DND-41 (cell line): ENCODE measurements around the gene ING1.

Experiments used
- ATAC-seq: fragments of 200-7000 bp; cut with Tn5 transposase; 3 replicates; pipeline ENCODE4 v1.9.1; 2021; ENCODE audit warnings: low read depth; ENCODE audit not compliant: insufficient read depth
- DNase-seq: peaks from one replicate; pipeline ENCODE4 v3.0.0-alpha.2; 2020
- H2AFZ ChIP-seq: 2 replicates; pipeline ENCODE4 v1.6.0; 2012; ENCODE audit warnings: low read depth, low read length
- H3K27ac ChIP-seq: 2 replicates; pipeline ENCODE4 v1.5.1; 2012; ENCODE audit warnings: low read length, inconsistent platforms
- H3K27me3 ChIP-seq: fragments of 200-600 bp; sonication (generic); 2 replicates; pipeline ENCODE4 v1.6.0; 2012; ENCODE audit warnings: low read length, mild to moderate bottlenecking, inconsistent platforms; ENCODE audit not compliant: insufficient read depth, poor library complexity
- H3K36me3 ChIP-seq: 2 replicates; pipeline ENCODE4 v1.5.1; 2012; ENCODE audit warnings: low read length, inconsistent platforms; ENCODE audit not compliant: insufficient read depth
- H3K4me1 ChIP-seq: 2 replicates; pipeline ENCODE4 v1.5.1; 2012; ENCODE audit warnings: mild to moderate bottlenecking, low read length; ENCODE audit not compliant: insufficient read depth
- H3K4me2 ChIP-seq: 2 replicates; pipeline ENCODE4 v1.6.0; 2012; ENCODE audit warnings: mild to moderate bottlenecking, moderate library complexity, low read length, inconsistent platforms; ENCODE audit not compliant: insufficient read depth
- H3K4me3 ChIP-seq, 2 experiments: fragments of 200-600 bp in 1 of 2; shearing (Covaris generic) in 1 of 2; 2 replicates each; pipeline ENCODE4 v1.5.1; 2012 to 2016; ENCODE audit warnings: inconsistent platforms in 2 of 2, low read length in 2 of 2, mild to moderate bottlenecking in 2 of 2, low read depth in 1 of 2, moderate library complexity in 1 of 2
- H3K79me2 ChIP-seq: 2 replicates; pipeline ENCODE4 v1.6.0; 2012; ENCODE audit warnings: low read length, inconsistent platforms; ENCODE audit not compliant: insufficient read depth
- H3K9ac ChIP-seq: 2 replicates; pipeline ENCODE4 v1.6.0; 2012; ENCODE audit warnings: low read depth, mild to moderate bottlenecking, inconsistent platforms, low read length, moderate library complexity
- H3K9me3 ChIP-seq: 2 replicates; pipeline ENCODE4 v1.5.1; 2012; ENCODE audit warnings: low read length, moderate library complexity, mild to moderate bottlenecking, inconsistent platforms; ENCODE audit not compliant: insufficient read depth, severe bottlenecking
- H4K20me1 ChIP-seq: 2 replicates; pipeline ENCODE4 v1.6.0; 2012; ENCODE audit warnings: low read length; ENCODE audit not compliant: insufficient read depth
- CTCF ChIP-seq: IDR thresholded peaks from 2 replicates; pipeline ENCODE4 v1.5.1; 2012; ENCODE audit warnings: borderline replicate concordance, low read length, moderate library complexity, mild to moderate bottlenecking; ENCODE audit not compliant: poor library complexity, severe bottlenecking; ENCODE audit errors: extremely low read depth
- EZH2 ChIP-seq: IDR thresholded peaks from 3 replicates; pipeline ENCODE4 v1.6.1; 2012; ENCODE audit warnings: borderline replicate concordance, low read depth, mild to moderate bottlenecking, moderate library complexity, low read length, inconsistent platforms; ENCODE audit not compliant: severe bottlenecking

The ING1 gene

DNA sequence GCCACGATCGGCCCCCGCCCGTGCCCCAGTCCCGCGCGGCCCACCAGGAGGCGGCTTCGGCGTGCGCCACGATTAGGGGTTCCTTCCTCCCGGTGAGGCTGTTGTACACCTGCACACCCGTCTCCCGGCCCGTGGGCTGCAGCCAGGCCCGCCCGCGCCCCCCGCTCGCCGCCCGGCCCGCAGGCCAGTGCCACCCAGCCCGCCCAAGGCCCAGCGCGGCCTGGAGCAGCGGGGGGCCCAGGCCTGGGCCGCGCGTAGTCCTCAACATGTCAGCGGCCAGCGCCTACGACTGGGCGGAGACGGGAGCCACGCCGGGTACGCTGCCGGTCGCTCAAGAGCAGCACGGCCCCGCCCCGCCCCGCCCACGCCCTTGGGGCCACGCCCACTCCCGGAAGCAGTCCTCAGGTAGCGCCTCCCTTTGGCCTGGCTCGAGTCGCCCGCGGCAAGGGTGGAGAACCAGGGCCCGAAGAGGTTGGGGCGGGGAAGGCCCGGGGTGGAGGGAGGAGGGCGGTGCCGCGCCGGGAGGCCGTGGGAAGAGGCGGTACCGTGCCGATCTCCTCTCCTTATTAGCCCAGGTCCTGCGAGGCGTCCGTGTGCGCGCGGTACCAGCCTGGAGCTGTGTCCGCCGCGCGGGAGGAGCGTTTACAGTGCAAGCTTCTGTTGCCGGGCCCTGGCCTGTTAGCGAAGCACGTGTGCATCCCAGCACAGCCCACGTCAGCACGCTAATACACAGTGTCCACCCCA is 7.5 kb upstream of the ING1 start, which contains the start of gene CARS2:
CARS2 (minus strand) TSS at position 291 of the 744 bp plus-strand sequence; CDS start at position 268, 23 bp downstream.
- H3K27ac ChIP-seq: peak within 1 kb of the TSS; percentile 81
- H3K9me3 ChIP-seq: no peaks in the 10 kb centered on the region
- TF ChIP-seq EZH2: no peak
- no peak for TF ChIP-seq CTCF
- ATAC-seq (peak; percentile 92), DNase-seq (peak; percentile 95)
- peak within 1 kb of the TSS; percentile 85 for H3K9ac ChIP-seq
- H4K20me1 ChIP-seq: peaks cover 10% of the 10 kb centered on the region; the same call in 1 of the 2 replicates
- peaks cover 23% of the 10 kb centered on the region for H3K36me3 ChIP-seq
- H3K4me2 ChIP-seq: peak within 1 kb of the TSS; percentile 97
- H2AFZ ChIP-seq: peak within 1 kb of the TSS; percentile 87
- H3K27me3 ChIP-seq: no peaks in the 10 kb centered on the region
- H3K4me3 ChIP-seq: peak within 1 kb of the TSS; percentile 50 to 76; a peak in 3 of 4 replicates
- H3K79me2 ChIP-seq: peaks cover 39% of the 10 kb centered on the region
- H3K4me1 ChIP-seq: peaks cover 33% of the 10 kb centered on the region

DNA sequence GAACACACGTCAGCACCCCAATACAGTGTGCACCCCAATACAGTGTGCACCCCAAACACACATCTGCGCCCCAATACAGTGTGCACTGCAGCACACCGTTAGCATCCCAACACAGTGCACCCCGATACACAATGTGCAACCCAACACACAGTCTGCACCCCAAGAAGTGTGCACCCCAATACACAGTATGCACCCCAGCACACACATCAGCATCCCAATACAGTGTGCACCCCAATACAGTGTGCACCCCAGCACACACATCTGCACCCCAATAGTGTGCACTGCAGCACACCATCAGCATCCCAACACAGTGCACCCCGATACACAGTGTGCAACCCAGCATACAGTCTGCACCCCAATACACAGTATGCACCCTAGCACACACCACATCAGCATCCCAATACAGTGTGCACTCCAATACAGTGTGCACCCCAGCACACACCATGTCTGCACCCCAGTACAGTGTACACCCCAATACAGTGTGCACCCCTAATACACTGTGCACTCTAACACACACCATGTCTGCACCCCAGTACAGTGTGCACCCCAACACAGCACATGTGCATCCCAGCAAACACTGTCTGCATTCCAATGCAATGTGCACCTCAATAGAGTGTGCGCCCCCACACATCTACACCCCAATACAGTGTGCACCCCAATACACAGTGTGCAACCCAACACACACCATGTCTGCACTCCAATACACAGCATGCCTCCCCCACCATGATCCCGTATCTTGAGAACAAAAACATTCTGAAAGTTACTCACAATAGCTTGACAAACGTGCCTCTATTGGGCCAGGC is 6.7 kb upstream of the ING1 start:
- ATAC-seq: no peak

DNA sequence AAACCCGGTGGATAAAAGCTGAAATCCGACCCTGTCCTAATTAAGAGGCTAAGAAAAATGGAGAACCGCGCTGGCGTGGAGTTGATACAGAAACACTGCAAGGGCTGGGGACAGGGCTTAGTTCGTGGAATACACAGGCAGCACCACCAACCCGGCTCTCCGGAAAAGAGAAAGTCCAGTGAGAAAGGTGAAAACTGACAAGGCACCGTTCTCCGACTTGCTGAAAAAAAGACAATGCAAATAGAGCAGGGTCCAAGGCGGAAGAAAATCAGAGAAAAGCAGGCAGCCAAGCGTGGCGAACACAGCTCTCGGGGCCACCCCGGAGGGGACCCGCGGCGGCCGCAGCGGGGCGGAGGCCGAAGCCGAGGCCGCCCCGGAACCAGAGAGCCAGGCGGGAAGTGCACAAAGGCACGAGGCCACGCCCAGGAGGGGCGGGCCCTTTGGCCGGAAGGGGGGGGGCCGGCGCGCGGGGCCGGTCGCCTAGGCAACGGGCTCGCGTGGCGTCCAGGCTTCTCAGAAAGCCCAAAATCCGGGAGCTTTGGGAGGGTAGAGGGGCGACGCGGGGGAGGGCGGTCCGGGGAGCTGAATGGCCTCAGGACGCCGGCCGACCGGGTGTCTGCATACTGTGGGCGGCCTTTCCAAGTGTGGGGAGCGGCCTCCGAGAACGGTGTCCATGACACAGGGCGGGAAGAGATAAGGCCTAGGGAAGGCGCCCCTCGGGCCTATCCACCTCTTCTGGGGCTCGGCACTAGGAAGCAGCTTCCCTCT is 1.2 kb upstream of the ING1 start:
- H3K27ac ChIP-seq: peak overlapping the region; percentile 97
- H3K4me1 ChIP-seq: peaks cover 26% of the 10 kb centered on the region
- peak; percentile 88 for DNase-seq
- H3K4me2 ChIP-seq: peak overlapping the region; percentile 86
- H2AFZ ChIP-seq: peak overlapping the region; percentile 84
- peaks cover 21% of the 10 kb centered on the region for H4K20me1 ChIP-seq
- ATAC-seq: peak; percentile 25
- TF ChIP-seq EZH2: no peak
- TF ChIP-seq CTCF: no peak
- peaks cover 6% of the 10 kb centered on the region; the same call in 1 of the 2 replicates for H3K36me3 ChIP-seq
- H3K9me3 ChIP-seq: no peaks in the 10 kb centered on the region
- H3K9ac ChIP-seq: peak overlapping the region; percentile 97
- no peaks in the 10 kb centered on the region for H3K27me3 ChIP-seq
- peak overlapping the region; percentile 92 to 98 for H3K4me3 ChIP-seq
- peaks cover 45% of the 10 kb centered on the region for H3K79me2 ChIP-seq

More for the DNA sequence above, 6.7 kb upstream of the ING1 start:
- Histone ChIP-seq H3K4me1 (peaks cover 41% of the 10 kb centered on the region), H3K27ac (peak overlapping the region; percentile 81), H3K9me3 (no peaks in the 10 kb centered on the region), H3K4me3 (peak overlapping the region; percentile 16 to 76; a peak in 3 of 4 replicates), H3K27me3 (no peaks in the 10 kb centered on the region), H3K4me2 (peak overlapping the region; percentile 97), H3K79me2 (peaks cover 45% of the 10 kb centered on the region), H3K9ac (peak overlapping the region; percentile 85), H3K36me3 (peaks cover 16% of the 10 kb centered on the region), H4K20me1 (peaks cover 10% of the 10 kb centered on the region; the same call in 1 of the 2 replicates), H2AFZ (peak overlapping the region; percentile 87)
- DNase-seq: no peak
- no peak for TF ChIP-seq CTCF
- TF ChIP-seq EZH2: no peak
